SK-N-SH (cell line): ENCODE data around the gene FAM200C. TPM values are rescaled to one million over a fixed set of nuclear protein-coding genes. Genes with fewer than 3 reads are reported as not detected.

Source experiments
- CTCF ChIA-PET: fragments of 300-600, 350-600 bp; formaldehyde crosslinking; extraction: SDS; loops from one replicate; lab custom pipeline; 2021; lab: Yijun Ruan, JAX
- POLR2A ChIA-PET: fragments of 350-600 bp; sonication (Branson Sonifier 250); formaldehyde crosslinking; extraction: SDS; loops from one replicate; lab custom pipeline; 2020; ENCODE audit warnings: antibody characterized with exemption, inconsistent platforms; lab: Yijun Ruan, JAX
- DNase-seq: peaks from one replicate; pipeline ENCODE4 v3.0.0; 2012
- H2AFZ ChIP-seq: fragments of 200-600 bp; sonication (generic); 2 replicates; pipeline ENCODE4 v1.8.1; 2016; ENCODE audit warnings: antibody characterized with exemption, mild to moderate bottlenecking, low read depth
- H3F3A ChIP-seq: fragments of 200-600 bp; sonication (generic); replicated peaks from 2 replicates; pipeline ENCODE3; 2016; ENCODE audit warnings: antibody characterized with exemption, mild to moderate bottlenecking; ENCODE audit not compliant: insufficient read depth
- H3K27ac ChIP-seq, 2 experiments: fragments of 200-500 bp in 1 of 2; fragments of 200-600 bp in 1 of 2; sonication (Bioruptor generic) in 1 of 2; sonication (generic), shearing (Covaris generic) in 1 of 2; 2 replicates each; pipeline versions ENCODE4 v1.5.1 to v1.6.1; 2014 to 2016; ENCODE audit warnings: low read depth in 2 of 2, inconsistent platforms in 1 of 2, low read length in 1 of 2, mild to moderate bottlenecking in 1 of 2, mixed read lengths in 1 of 2
- H3K27me3 ChIP-seq: fragments of 200-600 bp; sonication (generic), shearing (Covaris generic); 2 replicates; pipeline ENCODE4 v1.6.1; 2016; ENCODE audit warnings: mixed run types; ENCODE audit not compliant: insufficient read depth
- H3K36me3 ChIP-seq, 2 experiments: fragments of 200-500 bp in 1 of 2; fragments of 200-600 bp in 1 of 2; sonication (Bioruptor generic) in 1 of 2; sonication (generic) in 1 of 2; replicated peaks in 1 of 2; 2 replicates each; pipeline versions ENCODE3 to v1.5.1; 2014 to 2016; ENCODE audit warnings: low read length in 1 of 2, mild to moderate bottlenecking in 1 of 2; ENCODE audit not compliant: insufficient read depth in 2 of 2, control insufficient read depth in 1 of 2
- H3K4me1 ChIP-seq, 2 experiments: fragments of 200-500 bp in 1 of 2; fragments of 200-600 bp in 1 of 2; sonication (Bioruptor generic) in 1 of 2; sonication (generic), shearing (Covaris generic) in 1 of 2; 2 replicates each; pipeline versions ENCODE4 v1.5.1 to v1.6.1; 2014 to 2016; ENCODE audit warnings: low read depth in 1 of 2, low read length in 1 of 2, mixed run types in 1 of 2; ENCODE audit not compliant: insufficient read depth in 2 of 2, control insufficient read depth in 1 of 2
- H3K4me2 ChIP-seq: fragments of 200-600 bp; sonication (generic), shearing (Covaris generic); 2 replicates; pipeline ENCODE4 v1.6.1; 2017; ENCODE audit warnings: mixed run types
- H3K4me3 ChIP-seq, 2 experiments: fragments of 200-500 bp in 1 of 2; fragments of 200-600 bp in 1 of 2; sonication (Bioruptor generic) in 1 of 2; sonication (generic), shearing (Covaris generic) in 1 of 2; 2 replicates each; pipeline versions ENCODE4 v1.5.1 to v1.8.1; 2014 to 2016; ENCODE audit warnings: low read depth in 2 of 2, inconsistent platforms in 1 of 2, low read length in 1 of 2, mild to moderate bottlenecking in 1 of 2, mixed read lengths in 1 of 2, moderate library complexity in 1 of 2
- H3K79me2 ChIP-seq: fragments of 200-600 bp; sonication (generic); 2 replicates; pipeline ENCODE4 v1.8.1; 2017; ENCODE audit warnings: mild to moderate bottlenecking; ENCODE audit not compliant: insufficient read depth
- H3K9ac ChIP-seq: fragments of 200-600 bp; sonication (generic); 2 replicates; pipeline ENCODE4 v1.6.1; 2017; ENCODE audit warnings: mixed run types
- H3K9me2 ChIP-seq: fragments of 200-600 bp; sonication (generic); 2 replicates; pipeline ENCODE4 v1.6.1; 2017; ENCODE audit warnings: mixed run types
- H3K9me3 ChIP-seq: fragments of 200-600 bp; sonication (generic); 2 replicates; pipeline ENCODE4 v1.6.1; 2017; ENCODE audit warnings: mixed run types, mild to moderate bottlenecking, moderate library complexity
- H4K20me1 ChIP-seq: fragments of 200-600 bp; sonication (generic); 2 replicates; pipeline ENCODE4 v1.6.1; 2017; ENCODE audit warnings: mild to moderate bottlenecking, mixed run types; ENCODE audit not compliant: insufficient read depth
- EP300 ChIP-seq, 2 experiments: IDR thresholded peaks; 2 replicates each; pipeline versions ENCODE4 v1.4.0 to v1.6.1; 2012; ENCODE audit warnings: borderline replicate concordance in 1 of 2, low read depth in 1 of 2, low read length in 1 of 2
- FOXJ3 ChIP-seq: sonication (generic); formaldehyde crosslinking; IDR thresholded peaks from 2 replicates; pipeline ENCODE4 v1.5.1; 2020; ENCODE audit warnings: mild to moderate bottlenecking, missing genetic modification reagents
- FOXM1 ChIP-seq: IDR thresholded peaks from 2 replicates; pipeline ENCODE4 v1.4.0; 2012; ENCODE audit warnings: low read depth, mild to moderate bottlenecking
- GABPA ChIP-seq: IDR thresholded peaks from 2 replicates; pipeline ENCODE4 v1.4.0; 2012; ENCODE audit warnings: low read depth, mild to moderate bottlenecking
- JUND ChIP-seq: IDR thresholded peaks from 2 replicates; pipeline ENCODE4 v1.4.0; 2012
- POLR2AphosphoS5 ChIP-seq: IDR thresholded peaks from 2 replicates; pipeline ENCODE4 v1.6.1; 2012; ENCODE audit warnings: low read depth, low read length
- RCOR1 ChIP-seq: fragments of 150-350 bp; IDR thresholded peaks from 2 replicates; pipeline ENCODE4 v1.6.1; 2017; ENCODE audit warnings: antibody characterized with exemption, low read length
- RFX5 ChIP-seq: IDR thresholded peaks from 2 replicates; pipeline ENCODE4 v1.6.1; 2012; ENCODE audit warnings: mild to moderate bottlenecking, improper control_type of control experiment, low read length
- SIN3A ChIP-seq: IDR thresholded peaks from 2 replicates; pipeline ENCODE4 v1.6.1; 2012; ENCODE audit warnings: low read depth, mild to moderate bottlenecking, low read length, moderate library complexity, borderline replicate concordance
- SMC3 ChIP-seq: IDR thresholded peaks from 2 replicates; pipeline ENCODE4 v1.6.1; 2012; ENCODE audit warnings: low read depth, low read length, improper control_type of control experiment
- TEAD4 ChIP-seq: IDR thresholded peaks from 2 replicates; pipeline ENCODE4 v1.4.0; 2012; ENCODE audit warnings: mild to moderate bottlenecking, borderline replicate concordance; ENCODE audit not compliant: insufficient read depth
- WGBS: methylation state at CpG from one replicate; pipeline ENCODE4 v1.1.6; 2017; ENCODE audit warnings: low lambda C conversion rate; 5-methylcytosine and 5-hydroxymethylcytosine counted together
- polyA plus RNA-seq, 3 experiments: library from polyadenylated mRNA; depleted of rRNA; stranded (reverse); fragments of >200 nt; gene quantifications; 2 replicates each; pipeline ENCODE4 v1.2.3, GENCODE V29; 2012
- TF ChIP-seq, protein P1 (sequence below): IDR thresholded peaks from 2 replicates; pipeline ENCODE4 v1.6.1; 2012; ENCODE audit warnings: mild to moderate bottlenecking, low read depth, low read length, moderate library complexity
- TF ChIP-seq, protein P2 (sequence below): IDR thresholded peaks from 2 replicates; pipeline ENCODE4; 2012
- TF ChIP-seq, protein P3 (sequence below): IDR thresholded peaks from 2 replicates; pipeline ENCODE4 v1.4.0; 2012; ENCODE audit warnings: low read depth, borderline replicate concordance

Gene FAM200C
- polyA plus RNA-seq, 1 of the 3 experiments (the other 2 are of a cell fraction) = 1.5 TPM

DNA sequence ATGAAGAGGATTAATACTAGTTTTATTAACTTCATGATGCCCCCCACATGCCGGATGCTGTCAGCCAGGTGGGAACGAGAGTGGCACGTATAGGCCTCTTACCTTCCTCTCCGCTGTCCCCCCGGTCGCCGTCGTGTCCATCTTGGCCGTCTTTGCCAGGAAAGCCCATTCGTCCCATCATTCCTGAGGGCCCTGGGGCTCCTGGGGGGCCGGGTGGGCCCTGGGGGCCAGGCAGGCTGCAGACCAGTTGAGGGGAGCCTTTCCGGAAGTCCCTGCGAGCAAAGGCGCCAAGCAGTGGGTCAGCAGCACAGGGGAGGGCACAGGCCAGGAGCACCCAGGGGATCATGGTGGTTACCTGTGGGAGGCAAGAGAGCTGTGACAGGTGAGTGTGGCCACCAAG is 45.2 kb downstream of the FAM200C start:
- H3K36me3 ChIP-seq = no peaks in the 10 kb centered on the region
- TF ChIP-seq RFX5 (no peak), JUND (no peak), RCOR1 (no peak), EP300 (IDR thresholded peaks at IDR 0.05; ENCODE audit: borderline replicate concordance in 1 of 2, low read depth in 1 of 2, low read length in 1 of 2) (no peak), FOXM1 (no peak), SMC3 (no peak), GABPA (no peak), FOXJ3 (no peak), SIN3A (no peak), POLR2AphosphoS5 (no peak), TEAD4 (no peak)
- TF ChIP-seq, protein P1, sequence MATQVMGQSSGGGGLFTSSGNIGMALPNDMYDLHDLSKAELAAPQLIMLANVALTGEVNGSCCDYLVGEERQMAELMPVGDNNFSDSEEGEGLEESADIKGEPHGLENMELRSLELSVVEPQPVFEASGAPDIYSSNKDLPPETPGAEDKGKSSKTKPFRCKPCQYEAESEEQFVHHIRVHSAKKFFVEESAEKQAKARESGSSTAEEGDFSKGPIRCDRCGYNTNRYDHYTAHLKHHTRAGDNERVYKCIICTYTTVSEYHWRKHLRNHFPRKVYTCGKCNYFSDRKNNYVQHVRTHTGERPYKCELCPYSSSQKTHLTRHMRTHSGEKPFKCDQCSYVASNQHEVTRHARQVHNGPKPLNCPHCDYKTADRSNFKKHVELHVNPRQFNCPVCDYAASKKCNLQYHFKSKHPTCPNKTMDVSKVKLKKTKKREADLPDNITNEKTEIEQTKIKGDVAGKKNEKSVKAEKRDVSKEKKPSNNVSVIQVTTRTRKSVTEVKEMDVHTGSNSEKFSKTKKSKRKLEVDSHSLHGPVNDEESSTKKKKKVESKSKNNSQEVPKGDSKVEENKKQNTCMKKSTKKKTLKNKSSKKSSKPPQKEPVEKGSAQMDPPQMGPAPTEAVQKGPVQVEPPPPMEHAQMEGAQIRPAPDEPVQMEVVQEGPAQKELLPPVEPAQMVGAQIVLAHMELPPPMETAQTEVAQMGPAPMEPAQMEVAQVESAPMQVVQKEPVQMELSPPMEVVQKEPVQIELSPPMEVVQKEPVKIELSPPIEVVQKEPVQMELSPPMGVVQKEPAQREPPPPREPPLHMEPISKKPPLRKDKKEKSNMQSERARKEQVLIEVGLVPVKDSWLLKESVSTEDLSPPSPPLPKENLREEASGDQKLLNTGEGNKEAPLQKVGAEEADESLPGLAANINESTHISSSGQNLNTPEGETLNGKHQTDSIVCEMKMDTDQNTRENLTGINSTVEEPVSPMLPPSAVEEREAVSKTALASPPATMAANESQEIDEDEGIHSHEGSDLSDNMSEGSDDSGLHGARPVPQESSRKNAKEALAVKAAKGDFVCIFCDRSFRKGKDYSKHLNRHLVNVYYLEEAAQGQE = no peak
- H4K20me1 ChIP-seq = no peaks in the 10 kb centered on the region
- H3K9ac ChIP-seq = no peak overlapping the region
- WGBS = 82% methylated on average over 14 of the region's 14 CpGs
- H3K4me3 ChIP-seq = no peak overlapping the region
- CTCF ChIA-PET = interaction anchor here (1.5 kb wide), 1 partner anchor 9 kb away, joined by 5 read pairs; no protein-coding TSS in a partner anchor
- POLR2A ChIA-PET = no interaction called here
- H3K9me3 ChIP-seq = no peaks in the 10 kb centered on the region
- H3K79me2 ChIP-seq = no peaks in the 10 kb centered on the region
- no peak overlapping the region for H2AFZ ChIP-seq
- H3K9me2 ChIP-seq = no peaks in the 10 kb centered on the region
- H3K4me2 ChIP-seq = no peak overlapping the region
- DNase-seq = no peak
- no peaks in the 10 kb centered on the region for H3F3A ChIP-seq
- peaks cover 0 to 2% of the 10 kb centered on the region in 2 experiments; a peak in 1 of 4 replicates for H3K4me1 ChIP-seq
- H3K27me3 ChIP-seq = no peaks in the 10 kb centered on the region
- no peak overlapping the region for H3K27ac ChIP-seq

DNA sequence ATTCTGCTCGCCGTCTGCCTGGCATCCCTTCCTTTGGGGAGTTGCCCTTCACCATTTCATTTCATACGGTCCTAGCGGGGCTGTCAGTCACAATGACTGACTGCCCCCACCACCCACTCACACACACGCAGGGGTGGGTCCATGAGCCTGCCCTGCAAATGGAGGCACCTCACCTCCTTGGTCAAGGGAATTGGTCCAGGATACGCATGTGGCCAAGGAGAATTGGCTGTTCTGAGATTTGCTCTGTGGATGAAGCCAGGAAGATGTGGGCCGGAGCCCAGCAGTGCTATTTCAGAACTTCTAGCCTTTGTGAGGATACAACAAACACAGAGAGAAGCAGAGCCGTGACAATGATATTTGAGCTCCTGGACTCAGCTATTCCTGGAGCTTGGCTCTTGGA is 46.5 kb downstream of the FAM200C start:
- H4K20me1 ChIP-seq = no peaks in the 10 kb centered on the region
- no peaks in the 10 kb centered on the region for H3K9me2 ChIP-seq
- H3K4me3 ChIP-seq = no peak overlapping the region
- H2AFZ ChIP-seq = no peak overlapping the region
- no peak overlapping the region for H3K4me2 ChIP-seq
- ChIA-PET POLR2A (interaction anchor here (0.6 kb wide), 1 partner anchor 40 kb away, joined by 4 read pairs; no protein-coding TSS in a partner anchor), CTCF (no interaction called here)
- TF ChIP-seq, protein P2, sequence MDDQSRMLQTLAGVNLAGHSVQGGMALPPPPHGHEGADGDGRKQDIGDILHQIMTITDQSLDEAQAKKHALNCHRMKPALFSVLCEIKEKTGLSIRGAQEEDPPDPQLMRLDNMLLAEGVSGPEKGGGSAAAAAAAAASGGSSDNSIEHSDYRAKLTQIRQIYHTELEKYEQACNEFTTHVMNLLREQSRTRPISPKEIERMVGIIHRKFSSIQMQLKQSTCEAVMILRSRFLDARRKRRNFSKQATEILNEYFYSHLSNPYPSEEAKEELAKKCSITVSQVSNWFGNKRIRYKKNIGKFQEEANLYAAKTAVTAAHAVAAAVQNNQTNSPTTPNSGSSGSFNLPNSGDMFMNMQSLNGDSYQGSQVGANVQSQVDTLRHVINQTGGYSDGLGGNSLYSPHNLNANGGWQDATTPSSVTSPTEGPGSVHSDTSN = peak; percentile 36; the same call in 1 of the 2 replicates
- TF ChIP-seq, protein P3, sequence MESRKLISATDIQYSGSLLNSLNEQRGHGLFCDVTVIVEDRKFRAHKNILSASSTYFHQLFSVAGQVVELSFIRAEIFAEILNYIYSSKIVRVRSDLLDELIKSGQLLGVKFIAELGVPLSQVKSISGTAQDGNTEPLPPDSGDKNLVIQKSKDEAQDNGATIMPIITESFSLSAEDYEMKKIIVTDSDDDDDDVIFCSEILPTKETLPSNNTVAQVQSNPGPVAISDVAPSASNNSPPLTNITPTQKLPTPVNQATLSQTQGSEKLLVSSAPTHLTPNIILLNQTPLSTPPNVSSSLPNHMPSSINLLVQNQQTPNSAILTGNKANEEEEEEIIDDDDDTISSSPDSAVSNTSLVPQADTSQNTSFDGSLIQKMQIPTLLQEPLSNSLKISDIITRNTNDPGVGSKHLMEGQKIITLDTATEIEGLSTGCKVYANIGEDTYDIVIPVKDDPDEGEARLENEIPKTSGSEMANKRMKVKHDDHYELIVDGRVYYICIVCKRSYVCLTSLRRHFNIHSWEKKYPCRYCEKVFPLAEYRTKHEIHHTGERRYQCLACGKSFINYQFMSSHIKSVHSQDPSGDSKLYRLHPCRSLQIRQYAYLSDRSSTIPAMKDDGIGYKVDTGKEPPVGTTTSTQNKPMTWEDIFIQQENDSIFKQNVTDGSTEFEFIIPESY = no peak
- TF ChIP-seq TEAD4 = no peak
- no peaks in the 10 kb centered on the region for H3F3A ChIP-seq
- H3K27me3 ChIP-seq = no peaks in the 10 kb centered on the region
- WGBS = 91% methylated on average over 8 of the region's 8 CpGs
- no peaks in the 10 kb centered on the region for H3K9me3 ChIP-seq
- no peaks in the 10 kb centered on the region for H3K36me3 ChIP-seq
- no peak overlapping the region for H3K9ac ChIP-seq
- no peak overlapping the region for H3K27ac ChIP-seq
- no peak for DNase-seq
- no peaks in the 10 kb centered on the region for H3K4me1 ChIP-seq
- H3K79me2 ChIP-seq = no peaks in the 10 kb centered on the region
